GM23338 (cell line): ENCODE data around the gene AIG1.

ENCODE experiments used
- EZH2 ChIP-seq: fragments of 200-600 bp; sonication (generic); IDR thresholded peaks from one replicate; pipeline ENCODE4 v1.8.0; 2017; ENCODE audit warnings: antibody characterized with exemption, mild to moderate bottlenecking, low read depth; ENCODE audit not compliant: unreplicated experiment
- EZH2phosphoT487 ChIP-seq: fragments of 200-600 bp; sonication (generic); IDR thresholded peaks from one replicate; pipeline ENCODE4 v1.8.1; 2018; ENCODE audit warnings: antibody characterized with exemption; ENCODE audit not compliant: unreplicated experiment
- NANOG ChIP-seq: IDR thresholded peaks from 2 replicates; pipeline ENCODE4 v1.6.1; 2016; ENCODE audit warnings: antibody characterized with exemption, borderline replicate concordance
- POLR2AphosphoS5 ChIP-seq: IDR thresholded peaks from 2 replicates; pipeline ENCODE4 v1.6.1; 2016; ENCODE audit warnings: antibody characterized with exemption, low read depth
- TF ChIP-seq, protein P1 (sequence below), 2 experiments: fragments of 200-600 bp in 1 of 2; sonication (generic) in 1 of 2; conservative IDR thresholded peaks; 2 replicates each; pipeline versions ENCODE4 v1.5.1 to v1.6.1; 2016 to 2017; ENCODE audit warnings: antibody characterized with exemption in 2 of 2, low read depth in 2 of 2, mild to moderate bottlenecking in 2 of 2, moderate library complexity in 1 of 2

GRCh38 chr6:143199291-143199690 is 138.6 kb downstream of the AIG1 start:
- no peak for TF ChIP-seq EZH2
- TF ChIP-seq, protein P1, sequence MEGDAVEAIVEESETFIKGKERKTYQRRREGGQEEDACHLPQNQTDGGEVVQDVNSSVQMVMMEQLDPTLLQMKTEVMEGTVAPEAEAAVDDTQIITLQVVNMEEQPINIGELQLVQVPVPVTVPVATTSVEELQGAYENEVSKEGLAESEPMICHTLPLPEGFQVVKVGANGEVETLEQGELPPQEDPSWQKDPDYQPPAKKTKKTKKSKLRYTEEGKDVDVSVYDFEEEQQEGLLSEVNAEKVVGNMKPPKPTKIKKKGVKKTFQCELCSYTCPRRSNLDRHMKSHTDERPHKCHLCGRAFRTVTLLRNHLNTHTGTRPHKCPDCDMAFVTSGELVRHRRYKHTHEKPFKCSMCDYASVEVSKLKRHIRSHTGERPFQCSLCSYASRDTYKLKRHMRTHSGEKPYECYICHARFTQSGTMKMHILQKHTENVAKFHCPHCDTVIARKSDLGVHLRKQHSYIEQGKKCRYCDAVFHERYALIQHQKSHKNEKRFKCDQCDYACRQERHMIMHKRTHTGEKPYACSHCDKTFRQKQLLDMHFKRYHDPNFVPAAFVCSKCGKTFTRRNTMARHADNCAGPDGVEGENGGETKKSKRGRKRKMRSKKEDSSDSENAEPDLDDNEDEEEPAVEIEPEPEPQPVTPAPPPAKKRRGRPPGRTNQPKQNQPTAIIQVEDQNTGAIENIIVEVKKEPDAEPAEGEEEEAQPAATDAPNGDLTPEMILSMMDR (conservative IDR thresholded peaks at IDR 0.05; ENCODE audit: low read depth in 2 of 2): no peak
- TF ChIP-seq EZH2phosphoT487: no peak
- TF ChIP-seq NANOG: no peak
- no peak for TF ChIP-seq POLR2AphosphoS5
